Bronchial epithelial cell (primary cell): ENCODE data around the gene TULP4. TPM values are rescaled to one million over a fixed set of nuclear protein-coding genes. Genes with fewer than 3 reads are reported as not detected.
A peak's percentile ranks its signal among the peaks of the same experiment; 100 is the strongest.
"Not testable (repeated sequence)": the region's sequence is repeated elsewhere in the genome, so short reads cannot be mapped to it uniquely, and the experiment has no call there.

Experiments
- DNase-seq: peaks from one replicate; pipeline ENCODE4 v3.0.0-alpha.2; 2010; ENCODE audit warnings: low read depth
- FAIRE-seq: peaks from 2 replicates; lab custom pipeline; 2011; peaks lifted over from hg19 to GRCh38; lab: Jason Lieb, UNC
- H3K27me3 ChIP-seq: 2 replicates; pipeline ENCODE4 v1.5.1; 2011; ENCODE audit warnings: low read length; ENCODE audit not compliant: control insufficient read depth, insufficient read depth
- H3K36me3 ChIP-seq: 2 replicates; pipeline ENCODE4 v1.5.1; 2011; ENCODE audit warnings: low read length; ENCODE audit not compliant: control insufficient read depth, insufficient read depth
- H3K4me3 ChIP-seq: 2 replicates; pipeline ENCODE4 v1.5.1; 2011; ENCODE audit warnings: mild to moderate bottlenecking, low read depth, low read length, control low read depth
- CTCF ChIP-seq: IDR thresholded peaks from 2 replicates; pipeline ENCODE4 v1.5.1; 2011; ENCODE audit warnings: mild to moderate bottlenecking, moderate library complexity, low read length, control low read depth, inconsistent platforms; ENCODE audit not compliant: insufficient read depth, severe bottlenecking
- total RNA-seq: library from RNA; depleted of rRNA; stranded (reverse); fragments of >200 nt; gene quantifications from 2 replicates; pipeline ENCODE4 v1.2.1, GENCODE V29; 2014

The TULP4 gene
- total RNA-seq, 1 donor from 2014 or later, result 127 TPM

- Histone ChIP-seq H3K4me3 (no peak overlapping the region), H3K36me3 (no peaks in the 10 kb centered on the region), H3K27me3 (no peaks in the 10 kb centered on the region)
- no peak for TF ChIP-seq CTCF
- FAIRE-seq, result no peak
- DNase-seq, result no peak
Measured at GRCh38 chr6:158387578-158387977, 75.3 kb downstream of the TULP4 start.

- Histone ChIP-seq H3K36me3 (no peaks in the 10 kb centered on the region), H3K27me3 (no peaks in the 10 kb centered on the region), H3K4me3 (no peak overlapping the region)
- DNase-seq (no peak), FAIRE-seq (no peak)
- TF ChIP-seq CTCF, result no peak
Measured at GRCh38 chr6:158388727-158389126, 76.5 kb downstream of the TULP4 start.

GRCh38 chr6:158389193-158389919 is 77.1 kb downstream of the TULP4 start:
- no peak for FAIRE-seq

GRCh38 chr6:158391276-158391675 is 79.0 kb downstream of the TULP4 start:
- DNase-seq (no peak), FAIRE-seq (no peak)
- Histone ChIP-seq H3K4me3 (no peak overlapping the region), H3K36me3 (no peaks in the 10 kb centered on the region), H3K27me3 (no peaks in the 10 kb centered on the region)
- TF ChIP-seq CTCF, result no peak

More at GRCh38 chr6:158389193-158389919, 77.1 kb downstream of the TULP4 start:
- no peaks in the 10 kb centered on the region for H3K36me3 ChIP-seq
- no peak overlapping the region for H3K4me3 ChIP-seq
- no peaks in the 10 kb centered on the region for H3K27me3 ChIP-seq
- peak; percentile 22 for DNase-seq
- no peak for TF ChIP-seq CTCF

GRCh38 chr6:158391977-158392376 is 79.7 kb downstream of the TULP4 start:
- H3K4me3 ChIP-seq, DNase-seq, FAIRE-seq, H3K27me3 ChIP-seq, H3K36me3 ChIP-seq: not testable (repeated sequence)

- H3K4me3 ChIP-seq, result no peak overlapping the region
- H3K36me3 ChIP-seq, result no peaks in the 10 kb centered on the region
- DNase-seq (no peak), FAIRE-seq (no peak)
- no peak for TF ChIP-seq CTCF
- H3K27me3 ChIP-seq, result no peaks in the 10 kb centered on the region
Measured at GRCh38 chr6:158396136-158396535, 83.9 kb downstream of the TULP4 start.
